HL-60 (cell line): ENCODE measurements around the gene RAB11FIP2.
"Not testable (repeated sequence)": the region's sequence is repeated elsewhere in the genome, so short reads cannot be mapped to it uniquely, and the experiment has no call there.

Experiments used
- DNase-seq, 2 experiments: peaks; one replicate each; pipeline ENCODE4 v3.0.0-alpha.2; 2010 to 2020; ENCODE audit warnings: low read depth in 1 of 2, low spot score in 1 of 2
- H3K27ac ChIP-seq: fragments of 250-450 bp; sonication (Bioruptor Pico); replicated peaks from 2 replicates; pipeline ENCODE4 v1.5.1; 2020; ENCODE audit warnings: mild to moderate bottlenecking, moderate library complexity
- H3K27me3 ChIP-seq: fragments of 250-450 bp; sonication (Bioruptor Pico); 2 replicates; pipeline ENCODE4 v1.5.1; 2021; ENCODE audit warnings: mild to moderate bottlenecking, moderate library complexity; ENCODE audit not compliant: insufficient read depth, poor library complexity, severe bottlenecking
- H3K4me3 ChIP-seq: replicated peaks from 2 replicates; pipeline ENCODE4 v1.5.1; 2011; ENCODE audit warnings: mild to moderate bottlenecking, control low read depth, low read length; ENCODE audit not compliant: insufficient read depth
- GABPA ChIP-seq: IDR thresholded peaks from 2 replicates; pipeline ENCODE4 v1.6.1; 2012; ENCODE audit warnings: low read depth
- POLR2AphosphoS5 ChIP-seq: IDR thresholded peaks from 2 replicates; pipeline ENCODE4 v1.6.1; 2012; ENCODE audit warnings: low read depth
- SPI1 ChIP-seq: IDR thresholded peaks from 2 replicates; pipeline ENCODE4 v1.6.1; 2012; ENCODE audit warnings: low read depth, mild to moderate bottlenecking, borderline replicate concordance
- TF ChIP-seq, protein P1 (sequence below): IDR thresholded peaks from 2 replicates; pipeline ENCODE4 v1.6.1; 2012; ENCODE audit warnings: low read depth; ENCODE audit not compliant: insufficient replicate concordance
- TF ChIP-seq, protein P2 (sequence below): IDR thresholded peaks from one replicate; pipeline ENCODE4 v1.5.1; 2011; ENCODE audit warnings: low read length, control low read depth, inconsistent platforms; ENCODE audit not compliant: insufficient read depth

Gene RAB11FIP2

GRCh38 chr10:118080817-118081216 is 34.1 kb upstream of the RAB11FIP2 start:
- DNase-seq, result no peak
- TF ChIP-seq, protein P1, sequence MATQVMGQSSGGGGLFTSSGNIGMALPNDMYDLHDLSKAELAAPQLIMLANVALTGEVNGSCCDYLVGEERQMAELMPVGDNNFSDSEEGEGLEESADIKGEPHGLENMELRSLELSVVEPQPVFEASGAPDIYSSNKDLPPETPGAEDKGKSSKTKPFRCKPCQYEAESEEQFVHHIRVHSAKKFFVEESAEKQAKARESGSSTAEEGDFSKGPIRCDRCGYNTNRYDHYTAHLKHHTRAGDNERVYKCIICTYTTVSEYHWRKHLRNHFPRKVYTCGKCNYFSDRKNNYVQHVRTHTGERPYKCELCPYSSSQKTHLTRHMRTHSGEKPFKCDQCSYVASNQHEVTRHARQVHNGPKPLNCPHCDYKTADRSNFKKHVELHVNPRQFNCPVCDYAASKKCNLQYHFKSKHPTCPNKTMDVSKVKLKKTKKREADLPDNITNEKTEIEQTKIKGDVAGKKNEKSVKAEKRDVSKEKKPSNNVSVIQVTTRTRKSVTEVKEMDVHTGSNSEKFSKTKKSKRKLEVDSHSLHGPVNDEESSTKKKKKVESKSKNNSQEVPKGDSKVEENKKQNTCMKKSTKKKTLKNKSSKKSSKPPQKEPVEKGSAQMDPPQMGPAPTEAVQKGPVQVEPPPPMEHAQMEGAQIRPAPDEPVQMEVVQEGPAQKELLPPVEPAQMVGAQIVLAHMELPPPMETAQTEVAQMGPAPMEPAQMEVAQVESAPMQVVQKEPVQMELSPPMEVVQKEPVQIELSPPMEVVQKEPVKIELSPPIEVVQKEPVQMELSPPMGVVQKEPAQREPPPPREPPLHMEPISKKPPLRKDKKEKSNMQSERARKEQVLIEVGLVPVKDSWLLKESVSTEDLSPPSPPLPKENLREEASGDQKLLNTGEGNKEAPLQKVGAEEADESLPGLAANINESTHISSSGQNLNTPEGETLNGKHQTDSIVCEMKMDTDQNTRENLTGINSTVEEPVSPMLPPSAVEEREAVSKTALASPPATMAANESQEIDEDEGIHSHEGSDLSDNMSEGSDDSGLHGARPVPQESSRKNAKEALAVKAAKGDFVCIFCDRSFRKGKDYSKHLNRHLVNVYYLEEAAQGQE, result no peak
- no peak for TF ChIP-seq GABPA
- TF ChIP-seq, protein P2, sequence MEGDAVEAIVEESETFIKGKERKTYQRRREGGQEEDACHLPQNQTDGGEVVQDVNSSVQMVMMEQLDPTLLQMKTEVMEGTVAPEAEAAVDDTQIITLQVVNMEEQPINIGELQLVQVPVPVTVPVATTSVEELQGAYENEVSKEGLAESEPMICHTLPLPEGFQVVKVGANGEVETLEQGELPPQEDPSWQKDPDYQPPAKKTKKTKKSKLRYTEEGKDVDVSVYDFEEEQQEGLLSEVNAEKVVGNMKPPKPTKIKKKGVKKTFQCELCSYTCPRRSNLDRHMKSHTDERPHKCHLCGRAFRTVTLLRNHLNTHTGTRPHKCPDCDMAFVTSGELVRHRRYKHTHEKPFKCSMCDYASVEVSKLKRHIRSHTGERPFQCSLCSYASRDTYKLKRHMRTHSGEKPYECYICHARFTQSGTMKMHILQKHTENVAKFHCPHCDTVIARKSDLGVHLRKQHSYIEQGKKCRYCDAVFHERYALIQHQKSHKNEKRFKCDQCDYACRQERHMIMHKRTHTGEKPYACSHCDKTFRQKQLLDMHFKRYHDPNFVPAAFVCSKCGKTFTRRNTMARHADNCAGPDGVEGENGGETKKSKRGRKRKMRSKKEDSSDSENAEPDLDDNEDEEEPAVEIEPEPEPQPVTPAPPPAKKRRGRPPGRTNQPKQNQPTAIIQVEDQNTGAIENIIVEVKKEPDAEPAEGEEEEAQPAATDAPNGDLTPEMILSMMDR, result no peak
- TF ChIP-seq SPI1, result no peak
- TF ChIP-seq POLR2AphosphoS5, result no peak
- H3K27ac ChIP-seq, result no peak overlapping the region
- H3K27me3 ChIP-seq, result no peaks in the 10 kb centered on the region
- H3K4me3 ChIP-seq, result no peak overlapping the region

DNA sequence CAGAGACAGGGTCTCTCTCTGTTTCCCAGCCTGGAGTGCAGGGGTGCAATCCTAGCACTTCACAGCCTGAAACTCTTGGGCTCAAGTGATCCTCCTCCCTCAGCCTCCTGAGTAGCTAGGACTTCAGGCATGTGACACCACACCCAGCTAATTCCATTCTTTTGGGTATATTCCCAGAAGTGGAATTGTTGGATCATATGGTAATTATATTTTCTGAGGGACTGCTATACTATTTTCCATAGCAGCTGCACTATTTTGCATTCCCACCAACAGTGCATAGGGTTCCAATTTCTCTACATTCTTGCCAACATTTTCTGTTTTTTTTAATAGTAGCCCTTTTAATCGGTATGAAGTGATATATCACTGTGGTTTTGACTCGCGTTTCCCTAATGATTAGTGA is 30.0 kb upstream of the RAB11FIP2 start:
- no peak for DNase-seq
- Histone ChIP-seq H3K27ac (no peak overlapping the region), H3K27me3 (no peaks in the 10 kb centered on the region), H3K4me3 (no peak overlapping the region)
- TF ChIP-seq, protein P1, result no peak
- no peak for TF ChIP-seq SPI1
- TF ChIP-seq, protein P2, result no peak
- no peak for TF ChIP-seq GABPA
- no peak for TF ChIP-seq POLR2AphosphoS5

DNA sequence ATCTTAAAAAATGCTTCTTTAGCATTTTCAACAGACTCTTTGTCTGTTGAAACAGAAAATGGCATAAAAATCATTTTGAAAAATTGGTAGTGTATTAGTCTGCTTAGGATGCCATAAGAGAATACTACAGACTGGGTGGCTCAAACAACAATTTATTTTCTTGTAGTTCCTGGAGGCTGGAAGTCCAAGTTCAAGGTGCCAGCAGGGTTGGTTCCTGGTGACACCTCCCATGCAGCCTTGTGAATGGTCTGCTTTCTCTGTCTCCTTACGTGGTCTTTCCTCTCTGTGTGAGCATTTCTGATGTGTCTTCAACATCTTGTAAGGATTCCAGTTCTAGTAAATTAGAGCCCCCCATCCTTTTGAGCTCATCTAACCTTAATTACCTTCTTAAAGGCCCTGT is 26.1 kb upstream of the RAB11FIP2 start:
- Histone ChIP-seq H3K27me3 (no peaks in the 10 kb centered on the region), H3K27ac (no peak overlapping the region), H3K4me3 (no peak overlapping the region)
- DNase-seq, result no peak
- no peak for TF ChIP-seq SPI1
- TF ChIP-seq GABPA, result no peak
- TF ChIP-seq, protein P1, result no peak
- TF ChIP-seq, protein P2, result no peak
- no peak for TF ChIP-seq POLR2AphosphoS5

DNA sequence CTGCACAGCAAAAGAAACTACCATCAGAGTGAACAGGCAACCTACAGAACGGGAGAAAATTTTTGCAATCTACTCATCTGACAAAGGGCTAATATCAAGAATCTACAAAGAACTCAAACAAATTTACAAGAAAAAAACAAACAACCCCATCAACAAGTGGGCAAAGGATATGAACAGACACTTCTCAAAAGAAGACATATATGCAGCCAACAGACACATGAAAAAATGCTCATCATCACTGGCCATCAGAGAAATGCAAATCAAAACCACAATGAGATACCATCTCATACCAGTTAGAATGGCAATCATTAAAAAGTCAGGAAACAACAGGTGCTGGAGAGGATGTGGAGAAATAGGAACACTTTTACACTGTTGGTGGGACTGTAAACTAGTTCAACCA is 20.6 kb upstream of the RAB11FIP2 start:
- DNase-seq, H3K4me3 ChIP-seq, H3K27me3 ChIP-seq, H3K27ac ChIP-seq: not testable (repeated sequence)
